Loucy (cell line): Measurements from ENCODE around the gene EIPR1.

Experiments
- H2AFZ ChIP-seq: fragments of 200-600 bp; sonication (generic); 2 replicates; pipeline ENCODE4 v1.6.0; 2016; ENCODE audit warnings: antibody characterized with exemption, mild to moderate bottlenecking, low read length, moderate library complexity
- H3F3A ChIP-seq: fragments of 200-600 bp; 2 replicates; pipeline ENCODE4 v1.6.0; 2016; ENCODE audit warnings: antibody characterized with exemption, low read depth, mild to moderate bottlenecking
- H3K27me3 ChIP-seq: fragments of 200-600 bp; sonication (generic); 2 replicates; pipeline ENCODE4 v1.6.1; 2014; ENCODE audit warnings: low read length, mild to moderate bottlenecking; ENCODE audit not compliant: insufficient read depth, poor library complexity, severe bottlenecking
- H3K36me3 ChIP-seq: fragments of 200-600 bp; sonication (generic); 2 replicates; pipeline ENCODE4 v1.6.1; 2016; ENCODE audit warnings: low read length; ENCODE audit not compliant: insufficient read depth
- H3K4me1 ChIP-seq: fragments of 200-600 bp; sonication (generic); 2 replicates; pipeline ENCODE4 v1.5.1; 2014; ENCODE audit warnings: low read length, mild to moderate bottlenecking; ENCODE audit not compliant: insufficient read depth, poor library complexity, severe bottlenecking
- H3K4me2 ChIP-seq: fragments of 200-600 bp; sonication (generic); 2 replicates; pipeline ENCODE4 v1.6.0; 2014; ENCODE audit warnings: antibody characterized with exemption, low read length, low read depth, mild to moderate bottlenecking; ENCODE audit not compliant: poor library complexity, severe bottlenecking
- H3K4me3 ChIP-seq: fragments of 200-600 bp; sonication (generic); 2 replicates; pipeline ENCODE4 v1.5.1; 2014; ENCODE audit warnings: low read length, mild to moderate bottlenecking, mixed read lengths; ENCODE audit not compliant: poor library complexity, severe bottlenecking
- H3K79me2 ChIP-seq: fragments of 200-600 bp; sonication (generic); 2 replicates; pipeline ENCODE4 v1.6.1; 2014; ENCODE audit warnings: low read length; ENCODE audit not compliant: insufficient read depth
- H3K9ac ChIP-seq: fragments of 200-600 bp; sonication (generic); 2 replicates; pipeline ENCODE4 v1.6.0; 2014; ENCODE audit warnings: mild to moderate bottlenecking, low read depth, low read length, moderate library complexity; ENCODE audit not compliant: poor library complexity, severe bottlenecking
- H3K9me2 ChIP-seq: fragments of 200-600 bp; sonication (generic); replicated peaks from 2 replicates; pipeline ENCODE4 v1.6.1; 2016; ENCODE audit warnings: low read depth, low read length, mixed read lengths
- H3K9me3 ChIP-seq: fragments of 200-600 bp; sonication (generic); 2 replicates; pipeline ENCODE4 v1.6.1; 2014; ENCODE audit warnings: mild to moderate bottlenecking, antibody characterized with exemption, low read length, low read depth; ENCODE audit not compliant: insufficient read depth
- H4K20me1 ChIP-seq: fragments of 200-600 bp; sonication (generic); 2 replicates; pipeline ENCODE4 v1.6.0; 2014; ENCODE audit warnings: antibody characterized with exemption, low read length, mild to moderate bottlenecking; ENCODE audit not compliant: insufficient read depth, poor library complexity, severe bottlenecking
- CTCF ChIP-seq: fragments of 200-600 bp; sonication (generic); conservative IDR thresholded peaks from 2 replicates; pipeline ENCODE4 v1.5.1; 2014; ENCODE audit warnings: mild to moderate bottlenecking, antibody characterized with exemption, low read length
- EZH2phosphoT487 ChIP-seq: fragments of 200-600 bp; IDR thresholded peaks from 2 replicates; pipeline ENCODE4 v1.6.1; 2018; ENCODE audit warnings: antibody characterized with exemption, mild to moderate bottlenecking, moderate library complexity, borderline replicate concordance

Gene EIPR1

GRCh38 chr2:3160751-3161330 lies 216.8 kb downstream of the EIPR1 start:
- H4K20me1 ChIP-seq, result no peaks in the 10 kb centered on the region
- no peak overlapping the region for H2AFZ ChIP-seq
- peaks cover 7% of the 10 kb centered on the region for H3K9me3 ChIP-seq
- H3K36me3 ChIP-seq, result no peaks in the 10 kb centered on the region
- no peak overlapping the region for H3K9ac ChIP-seq
- TF ChIP-seq EZH2phosphoT487, result no peak
- no peak for TF ChIP-seq CTCF
- no peak overlapping the region for H3K4me3 ChIP-seq
- no peaks in the 10 kb centered on the region for H3K4me1 ChIP-seq
- no peak overlapping the region for H3K4me2 ChIP-seq
- H3K27me3 ChIP-seq, result no peaks in the 10 kb centered on the region
- no peaks in the 10 kb centered on the region for H3K79me2 ChIP-seq
- no peaks in the 10 kb centered on the region for H3K9me2 ChIP-seq
- H3F3A ChIP-seq, result no peaks in the 10 kb centered on the region

GRCh38 chr2:3159782-3160545 lies 217.7 kb downstream of the EIPR1 start:
- TF ChIP-seq EZH2phosphoT487 (no peak), CTCF (no peak)
- Histone ChIP-seq H3K4me3 (no peak overlapping the region), H3K9me2 (no peaks in the 10 kb centered on the region), H4K20me1 (no peaks in the 10 kb centered on the region), H3K4me2 (no peak overlapping the region), H3K4me1 (no peaks in the 10 kb centered on the region), H3K9ac (no peak overlapping the region), H3K9me3 (peaks cover 7% of the 10 kb centered on the region), H3F3A (no peaks in the 10 kb centered on the region), H3K27me3 (no peaks in the 10 kb centered on the region), H2AFZ (no peak overlapping the region), H3K36me3 (no peaks in the 10 kb centered on the region), H3K79me2 (no peaks in the 10 kb centered on the region)

- H3K36me3 ChIP-seq, result no peaks in the 10 kb centered on the region
- no peaks in the 10 kb centered on the region for H4K20me1 ChIP-seq
- H3K4me3 ChIP-seq, result no peak overlapping the region
- TF ChIP-seq EZH2phosphoT487, result no peak
- no peaks in the 10 kb centered on the region for H3K9me3 ChIP-seq
- no peak overlapping the region for H3K9ac ChIP-seq
- H3K4me1 ChIP-seq, result no peaks in the 10 kb centered on the region
- no peak overlapping the region for H2AFZ ChIP-seq
- H3K27me3 ChIP-seq, result no peaks in the 10 kb centered on the region
- H3K79me2 ChIP-seq, result no peaks in the 10 kb centered on the region
- H3F3A ChIP-seq, result no peaks in the 10 kb centered on the region
- no peak overlapping the region for H3K4me2 ChIP-seq
- no peaks in the 10 kb centered on the region for H3K9me2 ChIP-seq
These were observed 222.9 kb downstream of the EIPR1 start for GRCh38 chr2:3154700-3155099.

GRCh38 chr2:3154146-3154545 lies 223.5 kb downstream of the EIPR1 start:
- no peaks in the 10 kb centered on the region for H3K9me2 ChIP-seq
- H3K4me2 ChIP-seq, result no peak overlapping the region
- no peaks in the 10 kb centered on the region for H3K4me1 ChIP-seq
- no peaks in the 10 kb centered on the region for H3K27me3 ChIP-seq
- H3K9ac ChIP-seq, result no peak overlapping the region
- no peaks in the 10 kb centered on the region for H4K20me1 ChIP-seq
- H3K79me2 ChIP-seq, result no peaks in the 10 kb centered on the region
- no peak overlapping the region for H2AFZ ChIP-seq
- H3F3A ChIP-seq, result no peaks in the 10 kb centered on the region
- H3K36me3 ChIP-seq, result no peaks in the 10 kb centered on the region
- H3K4me3 ChIP-seq, result no peak overlapping the region
- no peak for TF ChIP-seq CTCF
- TF ChIP-seq EZH2phosphoT487, result no peak
- no peaks in the 10 kb centered on the region for H3K9me3 ChIP-seq
